ENCODE results near the gene NMB.
A peak's percentile ranks its signal among the peaks of the same experiment; 100 is the strongest.
"Not testable (repeated sequence)": the region's sequence is repeated elsewhere in the genome, so short reads cannot be mapped to it uniquely, and the experiment has no call there.

The NMB gene

GRCh38 chr15:84658788-84659411, 901 bp upstream of the NMB start:
- in situ Hi-C loops (cut with MboI; ENCODE audit: low pct_unique_long_range_greater_than_20kb, low sequenced_read_pairs) = no loop called here
- no peak for DNase-seq

- in situ Hi-C loops (cut with MboI; ENCODE audit: low pct_unique_long_range_greater_than_20kb, low sequenced_read_pairs) = no loop called here
- DNase-seq = no peak
Observed at GRCh38 chr15:84657748-84658079, 285 bp downstream of the NMB start.

- in situ Hi-C loops (cut with MboI; ENCODE audit: low pct_unique_long_range_greater_than_20kb, low sequenced_read_pairs) = no loop called here
- DNase-seq = no peak
Observed at GRCh38 chr15:84656972-84657371, 1.0 kb downstream of the NMB start.

GRCh38 chr15:84654689-84655453, 3.1 kb downstream of the NMB start:
- in situ Hi-C loops (cut with MboI; ENCODE audit: low pct_unique_long_range_greater_than_20kb, low sequenced_read_pairs) = no loop called here
- peak; percentile 94 for DNase-seq

- DNase-seq = peak; percentile 99
- in situ Hi-C loops (cut with MboI; ENCODE audit: low pct_unique_long_range_greater_than_20kb, low sequenced_read_pairs) = no loop called here
Observed at GRCh38 chr15:84653910-84654688, 3.9 kb downstream of the NMB start, which contains the start of gene WDR73. TSS of gene WDR73 (minus strand) at chr15:84654283. CDS start at chr15:84654274, 9 bp downstream.

- no peak for DNase-seq
- in situ Hi-C loops (cut with MboI; ENCODE audit: low pct_unique_long_range_greater_than_20kb, low sequenced_read_pairs) = no loop called here
Observed at GRCh38 chr15:84653584-84653909, 4.5 kb downstream of the NMB start.

- in situ Hi-C loops (cut with MboI; ENCODE audit: low pct_unique_long_range_greater_than_20kb, low sequenced_read_pairs) = no loop called here
- DNase-seq = no peak
Observed at GRCh38 chr15:84649706-84650105, 8.3 kb downstream of the NMB start.

GRCh38 chr15:84648539-84648938, 9.5 kb downstream of the NMB start:
- no peak for DNase-seq
- in situ Hi-C loops (cut with MboI; ENCODE audit: low pct_unique_long_range_greater_than_20kb, low sequenced_read_pairs) = no loop called here

GRCh38 chr15:84647726-84648125, 10.3 kb downstream of the NMB start:
- no peak for DNase-seq
- in situ Hi-C loops (cut with MboI; ENCODE audit: low pct_unique_long_range_greater_than_20kb, low sequenced_read_pairs) = no loop called here

- DNase-seq = no peak
- in situ Hi-C loops (cut with MboI; ENCODE audit: low pct_unique_long_range_greater_than_20kb, low sequenced_read_pairs) = no loop called here
Observed at GRCh38 chr15:84645997-84646396, 12.0 kb downstream of the NMB start.

GRCh38 chr15:84645496-84645895, 12.5 kb downstream of the NMB start:
- no peak for DNase-seq
- in situ Hi-C loops (cut with MboI; ENCODE audit: low pct_unique_long_range_greater_than_20kb, low sequenced_read_pairs) = no loop called here

- in situ Hi-C loops (cut with MboI; ENCODE audit: low pct_unique_long_range_greater_than_20kb, low sequenced_read_pairs) = no loop called here
- no peak for DNase-seq
Observed at GRCh38 chr15:84643838-84644237, 14.2 kb downstream of the NMB start.

GRCh38 chr15:84642640-84643039, 15.4 kb downstream of the NMB start:
- DNase-seq; in situ Hi-C loops (cut with MboI; ENCODE audit: low pct_unique_long_range_greater_than_20kb, low sequenced_read_pairs): not testable (repeated sequence)

GRCh38 chr15:84641871-84642270, 16.1 kb downstream of the NMB start:
- DNase-seq; in situ Hi-C loops (cut with MboI; ENCODE audit: low pct_unique_long_range_greater_than_20kb, low sequenced_read_pairs): not testable (repeated sequence)

- DNase-seq = peak; percentile 74
- in situ Hi-C loops (cut with MboI; ENCODE audit: low pct_unique_long_range_greater_than_20kb, low sequenced_read_pairs) = no loop called here
Observed at GRCh38 chr15:84638103-84638502, 19.9 kb downstream of the NMB start.

GRCh38 chr15:84634228-84634837, 23.7 kb downstream of the NMB start:
- in situ Hi-C loops (cut with MboI; ENCODE audit: low pct_unique_long_range_greater_than_20kb, low sequenced_read_pairs) = no loop called here
- DNase-seq = no peak

- in situ Hi-C loops (cut with MboI; ENCODE audit: low pct_unique_long_range_greater_than_20kb, low sequenced_read_pairs) = no loop called here
- peak; percentile 88 for DNase-seq
Observed at GRCh38 chr15:84633311-84634227, 24.4 kb downstream of the NMB start.

- DNase-seq = no peak
- in situ Hi-C loops (cut with MboI; ENCODE audit: low pct_unique_long_range_greater_than_20kb, low sequenced_read_pairs) = no loop called here
Observed at GRCh38 chr15:84631706-84632272, 26.2 kb downstream of the NMB start.

- DNase-seq = no peak
- in situ Hi-C loops (cut with MboI; ENCODE audit: low pct_unique_long_range_greater_than_20kb, low sequenced_read_pairs) = no loop called here
Observed at GRCh38 chr15:84629033-84629432, 29.0 kb downstream of the NMB start.

Measured in KBM-7 (cell line).